ENCODE data around the gene PINLYP. TPM values are rescaled to one million over a fixed set of nuclear protein-coding genes. Genes with fewer than 3 reads are reported as not detected.

Gene PINLYP
- total RNA-seq, 1 experiment from 2014 or later = 11.9 TPM

DNA sequence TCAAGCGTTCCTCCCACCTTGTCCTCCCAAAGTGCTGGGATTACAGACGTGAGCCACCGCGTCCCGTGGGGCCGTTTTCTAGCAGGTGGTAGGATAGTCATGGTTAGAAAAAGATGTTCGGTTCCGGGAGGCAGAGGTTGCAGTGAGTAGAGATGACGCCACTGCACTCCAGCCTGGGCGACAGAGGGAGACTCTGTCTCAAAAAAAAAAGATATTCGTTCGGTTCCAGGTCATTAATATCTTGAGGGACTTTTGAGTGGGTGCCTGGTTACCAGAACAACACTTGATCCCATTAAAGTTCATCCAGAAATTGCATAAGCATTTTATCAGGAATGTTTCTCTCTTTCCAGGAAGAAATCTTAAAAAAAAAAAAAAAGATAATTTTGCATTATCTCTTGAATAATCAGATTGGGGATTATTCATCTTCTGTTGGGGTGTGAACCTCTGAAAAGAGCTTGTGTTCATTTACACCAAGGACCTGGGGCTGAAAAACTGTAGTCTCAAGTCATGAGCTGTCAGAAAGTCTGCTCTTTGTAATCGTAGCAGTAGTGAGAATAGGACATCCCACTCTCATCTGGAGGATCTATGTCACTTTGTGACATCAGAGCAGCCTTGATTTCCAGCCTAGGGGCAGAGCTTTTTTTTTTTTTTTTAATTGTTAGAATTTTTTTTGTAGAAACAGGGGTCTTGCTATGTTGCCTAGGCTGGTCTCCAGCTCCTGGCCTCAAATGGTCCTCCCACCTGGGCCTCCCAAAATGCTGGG is 47.6 kb upstream of the PINLYP start:
- Histone ChIP-seq H3K27ac (ENCODE audit: insufficient read length, low read depth, low read length) (no peak overlapping the region), H3K9ac (ENCODE audit: extremely low read depth, insufficient read length, low read length) (no peak overlapping the region), H2BK15ac (ENCODE audit: low read depth, low read length) (no peak overlapping the region), H3K79me2 (ENCODE audit: insufficient read depth, low read length) (no peaks in the 10 kb centered on the region), H3T11ph (ENCODE audit: low read length) (no peak overlapping the region), H4K5ac (ENCODE audit: insufficient read length, low read depth, low read length) (no peak overlapping the region), H3K4ac (ENCODE audit: low read depth, low read length) (no peak overlapping the region), H3K56ac (ENCODE audit: insufficient read length, low read depth, low read length) (no peak overlapping the region), H3K14ac (ENCODE audit: insufficient read depth, low read length) (no peak overlapping the region), H3K4me1 (ENCODE audit: insufficient read depth, low read length) (no peaks in the 10 kb centered on the region), H2AFZ (ENCODE audit: low read length) (no peak overlapping the region), H2BK12ac (ENCODE audit: insufficient read length, low read depth, low read length) (no peak overlapping the region), H3K23me2 (ENCODE audit: insufficient read length, low read depth, low read length, poor library complexity, severe bottlenecking) (peaks cover 27% of the 10 kb centered on the region), H3K9me3 (ENCODE audit: control insufficient read depth, low read depth, low read length) (no peaks in the 10 kb centered on the region), H3K79me1 (ENCODE audit: insufficient read depth, low read depth, low read length, poor library complexity, severe bottlenecking) (no peaks in the 10 kb centered on the region), H4K20me1 (ENCODE audit: control insufficient read depth, insufficient read depth, insufficient read length) (peaks cover 4% of the 10 kb centered on the region), H4K91ac (ENCODE audit: insufficient read length, low read depth, low read length) (no peak overlapping the region), H2BK20ac (ENCODE audit: low read depth, low read length, poor library complexity, severe bottlenecking) (no peak overlapping the region), H2AK5ac (ENCODE audit: insufficient read length, low read length) (no peak overlapping the region), H2BK120ac (ENCODE audit: low read depth, low read length, poor library complexity, severe bottlenecking) (no peak overlapping the region), H3K27me3 (ENCODE audit: insufficient read depth, low read length) (peaks cover 3% of the 10 kb centered on the region; the same call in 1 of the 2 replicates), H2BK5ac (ENCODE audit: insufficient read length, low read length) (no peak overlapping the region), H4K8ac (replicated peaks; ENCODE audit: insufficient read length, low read depth, low read length) (no peak overlapping the region), H3K4me2 (ENCODE audit: insufficient read depth, insufficient read length, low read length) (peak overlapping the region; percentile 86), H3K18ac (ENCODE audit: insufficient read length, low read depth, low read length) (no peak overlapping the region), H3K23ac (ENCODE audit: insufficient read length, low read depth, low read length) (no peak overlapping the region)
- Mint-ChIP-seq H3K27ac (no peak overlapping the region), H3K27me3 (ENCODE audit: low read depth) (peaks cover 38% of the 10 kb centered on the region), H3K9me3 (no peaks in the 10 kb centered on the region), H3K4me3 (no peak overlapping the region; a peak in 1 of 5 replicates), H3K4me1 (peaks cover 19 to 22% of the 10 kb centered on the region in 2 experiments), H3K36me3 (ENCODE audit: insufficient read depth in 1 of 3, low read depth in 3 of 3) (no peaks in the 10 kb centered on the region)
- DNase-seq = no peak
- no CpG with 5 or more reads among the region's 13 CpGs for WGBS (ENCODE audit: extremely low coverage, insufficient read length, low lambda C conversion rate)
- TF ChIP-seq CTCF (conservative IDR thresholded peaks at IDR 0.05) = no peak

Measured in H9 (cell line).